K562 (cell line): ENCODE data around the gene TXNRD2. TPM values are rescaled to one million over a fixed set of nuclear protein-coding genes. Genes with fewer than 3 reads are reported as not detected.
A peak's percentile ranks its signal among the peaks of the same experiment; 100 is the strongest.

Experiments
- EP400 ChIP-seq: fragments of 450-650 bp; IDR thresholded peaks from 2 replicates; pipeline ENCODE4 v1.6.1; 2017; ENCODE audit warnings: antibody characterized with exemption, mild to moderate bottlenecking, moderate library complexity
- MAZ ChIP-seq, 2 experiments: fragments of 450-650 bp in 1 of 2; sonication (generic) in 1 of 2; formaldehyde crosslinking; IDR thresholded peaks in 1 of 2; conservative IDR thresholded peaks in 1 of 2; 2 replicates each; pipeline versions ENCODE4 v1.4.0 to v1.5.0; 2020; ENCODE audit warnings: mild to moderate bottlenecking in 1 of 2, missing genetic modification reagents in 1 of 2
- MEF2A ChIP-seq: IDR thresholded peaks from 2 replicates; pipeline ENCODE4 v1.6.1; 2011; ENCODE audit warnings: low read depth, mild to moderate bottlenecking, low read length, moderate library complexity; ENCODE audit not compliant: control insufficient read depth
- NCOA2 ChIP-seq, 2 experiments: fragments of 450-650 bp; IDR thresholded peaks; 2 replicates each; pipeline ENCODE4 v1.6.1; 2018; ENCODE audit warnings: mild to moderate bottlenecking in 2 of 2, moderate library complexity in 1 of 2; ENCODE audit not compliant: partially characterized antibody in 2 of 2
- NR4A1 ChIP-seq, 2 experiments: fragments of 250-450 bp in 1 of 2; fragments of 450-650 bp in 1 of 2; sonication (Bioruptor Pico) in 1 of 2; IDR thresholded peaks; 2 replicates each; pipeline versions ENCODE4 v1.4.0 to v1.6.1; 2016 to 2020; ENCODE audit warnings: mild to moderate bottlenecking in 2 of 2, missing compliant biosample characterization in 1 of 2, missing genetic modification characterization in 1 of 2, moderate library complexity in 1 of 2
- PHF21A ChIP-seq: fragments of 450-650 bp; IDR thresholded peaks from 2 replicates; pipeline ENCODE4 v1.6.1; 2017; ENCODE audit warnings: low read depth, borderline replicate concordance
- RBM34 ChIP-seq: fragments of 200-400 bp; formaldehyde crosslinking; IDR thresholded peaks from 2 replicates; pipeline ENCODE4 v1.6.1; 2018; ENCODE audit warnings: low read length, borderline replicate concordance; ENCODE audit not compliant: insufficient read depth
- SMAD3 ChIP-seq: fragments of 450-650 bp; formaldehyde crosslinking; conservative IDR thresholded peaks from 2 replicates; pipeline ENCODE4 v1.4.0; 2020; ENCODE audit warnings: mild to moderate bottlenecking
- SMARCA5 ChIP-seq: fragments of 450-650 bp; IDR thresholded peaks from 2 replicates; pipeline ENCODE4 v1.6.1; 2016
- SNRNP70 ChIP-seq: fragments of 200-400 bp; formaldehyde crosslinking; optimal IDR thresholded peaks from 2 replicates; pipeline ENCODE3; 2017; ENCODE audit warnings: low read depth, low read length
- polyA plus RNA-seq, 8 experiments: library from polyadenylated mRNA; depleted of rRNA in 4 of 8; stranded (reverse) in 5 of 8; unstranded in 3 of 8; fragments of >200 nt; fragmentation: Nextera tagmentation in 2 of 8; fragmentation: Illumina TruSeq in 1 of 8; extraction: Ambion mirVana in 2 of 8; extraction: Trizol in 1 of 8; gene quantifications; 2 replicates each; pipeline versions ENCODE4 v1.2.1 to v1.2.3, GENCODE V29; 2011 to 2014; ENCODE audit warnings: inconsistent platforms in 1 of 8, missing spikeins in 1 of 8
- total RNA-seq, 7 experiments: library from RNA; depleted of rRNA in 6 of 7; stranded (reverse); fragments of >200 nt in 6 of 7; fragmentation: Illumina TruSeq in 2 of 7; extraction: Trizol in 2 of 7; gene quantifications; 2 replicates each; pipeline versions ENCODE4 v1.2.1 to v1.2.3, GENCODE V29; 2011 to 2021; ENCODE audit warnings: low replicate concordance in 1 of 7
- TF ChIP-seq, protein P1 (sequence below), 2 experiments: fragments of 450-650 bp in 1 of 2; sonication (generic) in 1 of 2; formaldehyde crosslinking in 1 of 2; IDR thresholded peaks in 1 of 2; conservative IDR thresholded peaks in 1 of 2; 2 replicates each; pipeline versions ENCODE4 v1.6.1 to v1.8.1; 2016 to 2023; ENCODE audit warnings: mild to moderate bottlenecking in 2 of 2, moderate library complexity in 2 of 2, inconsistent platforms in 1 of 2, missing genetic modification reagents in 1 of 2
- TF ChIP-seq, protein P2 (sequence below): fragments of 250-450 bp; sonication (Bioruptor Pico); IDR thresholded peaks from 2 replicates; pipeline ENCODE4 v1.5.0; 2022; ENCODE audit warnings: mild to moderate bottlenecking
- TF ChIP-seq, protein P3 (sequence below): sonication (generic); formaldehyde crosslinking; IDR thresholded peaks from 2 replicates; pipeline ENCODE4 v1.8.0; 2022; ENCODE audit warnings: missing genetic modification reagents, mild to moderate bottlenecking, moderate library complexity, borderline replicate concordance
- TF ChIP-seq, protein P4 (sequence below): sonication (generic); formaldehyde crosslinking; IDR thresholded peaks from 2 replicates; pipeline ENCODE4 v1.8.0; 2023; ENCODE audit warnings: mild to moderate bottlenecking, missing genetic modification reagents
- TF ChIP-seq, protein P5 (sequence below): fragments of 250-450 bp; sonication (Bioruptor Pico); IDR thresholded peaks from 2 replicates; pipeline ENCODE4 v1.6.1; 2021; ENCODE audit warnings: mild to moderate bottlenecking

The TXNRD2 gene
- total and polyA plus RNA-seq, 9 of the 15 experiments (the other 6 are each of a cell fraction or from before 2014, with no cell fraction given), result 3.3 to 80.2 (median 49.4) TPM

DNA sequence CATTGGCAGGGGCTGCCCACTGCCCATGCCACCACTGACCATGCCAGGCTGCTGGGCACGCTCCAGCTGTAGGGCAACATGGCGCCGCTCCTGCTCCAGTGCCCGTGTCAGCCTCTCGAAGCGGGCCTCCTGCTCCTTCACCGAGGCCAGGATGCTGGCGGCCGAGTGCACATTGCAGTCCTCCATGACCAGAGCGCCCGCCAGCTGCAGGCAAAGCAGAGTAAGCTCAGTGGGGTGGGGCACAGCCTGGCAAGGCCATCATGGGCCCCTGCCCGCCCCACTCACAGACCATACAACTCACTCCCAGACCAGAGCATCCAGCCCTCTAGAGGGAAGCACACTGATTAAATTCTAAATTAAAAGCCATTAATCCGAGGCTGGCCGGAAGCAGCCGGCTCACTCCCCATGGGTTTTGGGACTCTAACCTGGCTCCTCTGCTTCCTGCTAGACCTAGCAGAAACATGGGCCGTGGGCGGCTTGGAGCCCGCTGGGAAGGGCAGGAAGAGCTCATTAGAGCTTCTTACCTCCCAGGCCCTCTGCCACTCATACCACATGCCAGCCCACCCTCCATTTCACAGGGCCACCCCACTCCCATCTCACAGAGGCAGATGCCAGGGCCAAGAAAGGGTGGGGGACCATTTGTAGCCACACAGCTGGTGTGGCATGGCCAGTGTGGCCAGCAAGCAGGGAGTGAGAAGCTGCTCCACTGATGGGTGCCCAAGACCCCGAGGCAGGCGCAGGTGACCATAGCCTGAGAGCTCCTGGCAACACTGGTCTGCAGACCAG, 49.2 kb upstream of the TXNRD2 start (continued):
- TF ChIP-seq, protein P1, sequence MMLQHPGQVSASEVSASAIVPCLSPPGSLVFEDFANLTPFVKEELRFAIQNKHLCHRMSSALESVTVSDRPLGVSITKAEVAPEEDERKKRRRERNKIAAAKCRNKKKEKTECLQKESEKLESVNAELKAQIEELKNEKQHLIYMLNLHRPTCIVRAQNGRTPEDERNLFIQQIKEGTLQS (IDR thresholded peaks at IDR 0.05), result no peak
- TF ChIP-seq, protein P1 (CRISPR knock-in tag; conservative IDR thresholded peaks at IDR 0.05), result no peak
- TF ChIP-seq, protein P2, sequence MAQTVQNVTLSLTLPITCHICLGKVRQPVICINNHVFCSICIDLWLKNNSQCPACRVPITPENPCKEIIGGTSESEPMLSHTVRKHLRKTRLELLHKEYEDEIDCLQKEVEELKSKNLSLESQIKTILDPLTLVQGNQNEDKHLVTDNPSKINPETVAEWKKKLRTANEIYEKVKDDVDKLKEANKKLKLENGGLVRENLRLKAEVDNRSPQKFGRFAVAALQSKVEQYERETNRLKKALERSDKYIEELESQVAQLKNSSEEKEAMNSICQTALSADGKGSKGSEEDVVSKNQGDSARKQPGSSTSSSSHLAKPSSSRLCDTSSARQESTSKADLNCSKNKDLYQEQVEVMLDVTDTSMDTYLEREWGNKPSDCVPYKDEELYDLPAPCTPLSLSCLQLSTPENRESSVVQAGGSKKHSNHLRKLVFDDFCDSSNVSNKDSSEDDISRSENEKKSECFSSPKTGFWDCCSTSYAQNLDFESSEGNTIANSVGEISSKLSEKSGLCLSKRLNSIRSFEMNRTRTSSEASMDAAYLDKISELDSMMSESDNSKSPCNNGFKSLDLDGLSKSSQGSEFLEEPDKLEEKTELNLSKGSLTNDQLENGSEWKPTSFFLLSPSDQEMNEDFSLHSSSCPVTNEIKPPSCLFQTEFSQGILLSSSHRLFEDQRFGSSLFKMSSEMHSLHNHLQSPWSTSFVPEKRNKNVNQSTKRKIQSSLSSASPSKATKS, result no peak
- TF ChIP-seq NCOA2 (IDR thresholded peaks at IDR 0.05; ENCODE audit: partially characterized antibody in 2 of 2) (no peak), MEF2A (no peak), SMAD3 (CRISPR knock-in tag) (no peak), EP400 (no peak), MAZ (CRISPR knock-in tag; conservative IDR thresholded peaks at IDR 0.05 in 1 of 2, IDR thresholded peaks at IDR 0.05 in 1 of 2) (no peak), RBM34 (no peak), NR4A1 (CRISPR knock-in tag; IDR thresholded peaks at IDR 0.05) (no peak), NR4A1 (tag; IDR thresholded peaks at IDR 0.05) (peak; percentile 77; the same call in 1 of the 2 replicates), SNRNP70 (peak; percentile 23), SMARCA5 (no peak), PHF21A (no peak)
- TF ChIP-seq, protein P3, sequence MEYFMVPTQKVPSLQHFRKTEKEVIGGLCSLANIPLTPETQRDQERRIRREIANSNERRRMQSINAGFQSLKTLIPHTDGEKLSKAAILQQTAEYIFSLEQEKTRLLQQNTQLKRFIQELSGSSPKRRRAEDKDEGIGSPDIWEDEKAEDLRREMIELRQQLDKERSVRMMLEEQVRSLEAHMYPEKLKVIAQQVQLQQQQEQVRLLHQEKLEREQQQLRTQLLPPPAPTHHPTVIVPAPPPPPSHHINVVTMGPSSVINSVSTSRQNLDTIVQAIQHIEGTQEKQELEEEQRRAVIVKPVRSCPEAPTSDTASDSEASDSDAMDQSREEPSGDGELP (CRISPR knock-in tag), result no peak
- TF ChIP-seq, protein P4, sequence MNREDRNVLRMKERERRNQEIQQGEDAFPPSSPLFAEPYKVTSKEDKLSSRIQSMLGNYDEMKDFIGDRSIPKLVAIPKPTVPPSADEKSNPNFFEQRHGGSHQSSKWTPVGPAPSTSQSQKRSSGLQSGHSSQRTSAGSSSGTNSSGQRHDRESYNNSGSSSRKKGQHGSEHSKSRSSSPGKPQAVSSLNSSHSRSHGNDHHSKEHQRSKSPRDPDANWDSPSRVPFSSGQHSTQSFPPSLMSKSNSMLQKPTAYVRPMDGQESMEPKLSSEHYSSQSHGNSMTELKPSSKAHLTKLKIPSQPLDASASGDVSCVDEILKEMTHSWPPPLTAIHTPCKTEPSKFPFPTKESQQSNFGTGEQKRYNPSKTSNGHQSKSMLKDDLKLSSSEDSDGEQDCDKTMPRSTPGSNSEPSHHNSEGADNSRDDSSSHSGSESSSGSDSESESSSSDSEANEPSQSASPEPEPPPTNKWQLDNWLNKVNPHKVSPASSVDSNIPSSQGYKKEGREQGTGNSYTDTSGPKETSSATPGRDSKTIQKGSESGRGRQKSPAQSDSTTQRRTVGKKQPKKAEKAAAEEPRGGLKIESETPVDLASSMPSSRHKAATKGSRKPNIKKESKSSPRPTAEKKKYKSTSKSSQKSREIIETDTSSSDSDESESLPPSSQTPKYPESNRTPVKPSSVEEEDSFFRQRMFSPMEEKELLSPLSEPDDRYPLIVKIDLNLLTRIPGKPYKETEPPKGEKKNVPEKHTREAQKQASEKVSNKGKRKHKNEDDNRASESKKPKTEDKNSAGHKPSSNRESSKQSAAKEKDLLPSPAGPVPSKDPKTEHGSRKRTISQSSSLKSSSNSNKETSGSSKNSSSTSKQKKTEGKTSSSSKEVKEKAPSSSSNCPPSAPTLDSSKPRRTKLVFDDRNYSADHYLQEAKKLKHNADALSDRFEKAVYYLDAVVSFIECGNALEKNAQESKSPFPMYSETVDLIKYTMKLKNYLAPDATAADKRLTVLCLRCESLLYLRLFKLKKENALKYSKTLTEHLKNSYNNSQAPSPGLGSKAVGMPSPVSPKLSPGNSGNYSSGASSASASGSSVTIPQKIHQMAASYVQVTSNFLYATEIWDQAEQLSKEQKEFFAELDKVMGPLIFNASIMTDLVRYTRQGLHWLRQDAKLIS (CRISPR knock-in tag), result no peak
- TF ChIP-seq, protein P5, sequence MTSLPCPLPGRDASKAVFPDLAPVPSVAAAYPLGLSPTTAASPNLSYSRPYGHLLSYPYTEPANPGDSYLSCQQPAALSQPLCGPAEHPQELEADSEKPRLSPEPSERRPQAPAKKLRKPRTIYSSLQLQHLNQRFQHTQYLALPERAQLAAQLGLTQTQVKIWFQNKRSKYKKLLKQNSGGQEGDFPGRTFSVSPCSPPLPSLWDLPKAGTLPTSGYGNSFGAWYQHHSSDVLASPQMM (CRISPR knock-in tag), result no peak
